HG02763 (cell line): ENCODE data around the gene UNKL.
"Not testable (repeated sequence)": the region's sequence is repeated elsewhere in the genome, so short reads cannot be mapped to it uniquely, and the experiment has no call there.

ENCODE experiments used
- ATAC-seq: cut with Tn5 transposase; IDR thresholded peaks from one replicate; pipeline ENCODE4 v1.9.1; 2021; ENCODE audit warnings: mild to moderate bottlenecking, moderate library complexity; ENCODE audit not compliant: unreplicated experiment

The UNKL gene

DNA sequence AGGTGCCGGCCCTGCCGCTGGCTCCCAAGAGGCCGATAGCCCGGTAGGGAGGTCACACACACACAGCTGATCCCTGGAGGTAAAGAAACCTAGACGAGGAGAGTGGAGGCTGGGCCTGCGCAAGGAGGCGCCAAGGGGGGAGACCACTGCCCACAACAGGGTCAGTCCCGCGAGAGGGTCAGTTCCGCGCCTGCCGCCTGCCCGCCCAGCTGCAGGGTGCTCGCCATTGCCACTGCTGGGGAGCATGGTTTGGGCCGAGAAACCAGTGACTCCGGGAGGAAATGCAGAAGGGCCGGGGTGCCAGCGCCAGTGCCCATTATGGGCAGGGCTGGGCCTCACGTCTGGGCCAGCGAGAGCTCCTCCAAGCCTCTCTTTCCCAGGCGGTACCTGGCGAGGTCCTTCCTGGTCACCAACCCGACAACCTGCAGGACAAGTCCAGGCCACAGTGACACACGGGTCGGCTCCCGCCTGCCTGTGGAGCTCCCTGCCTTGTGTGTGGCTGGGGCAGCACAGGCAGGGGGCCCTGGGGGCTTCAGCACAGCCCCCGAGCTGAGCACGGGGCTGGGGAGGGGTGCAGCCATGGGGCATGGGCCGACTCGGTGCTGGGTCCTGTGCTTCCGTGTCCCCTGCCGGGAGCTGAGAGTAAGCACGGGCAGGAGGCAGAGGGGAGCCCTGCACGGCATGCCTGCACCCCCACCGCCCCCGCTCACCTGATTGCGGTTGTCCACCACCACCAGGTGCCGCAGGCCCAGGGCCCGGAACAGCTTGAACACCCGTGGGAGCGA lies 32.0 kb upstream of the UNKL start:
- ATAC-seq = no peak

DNA sequence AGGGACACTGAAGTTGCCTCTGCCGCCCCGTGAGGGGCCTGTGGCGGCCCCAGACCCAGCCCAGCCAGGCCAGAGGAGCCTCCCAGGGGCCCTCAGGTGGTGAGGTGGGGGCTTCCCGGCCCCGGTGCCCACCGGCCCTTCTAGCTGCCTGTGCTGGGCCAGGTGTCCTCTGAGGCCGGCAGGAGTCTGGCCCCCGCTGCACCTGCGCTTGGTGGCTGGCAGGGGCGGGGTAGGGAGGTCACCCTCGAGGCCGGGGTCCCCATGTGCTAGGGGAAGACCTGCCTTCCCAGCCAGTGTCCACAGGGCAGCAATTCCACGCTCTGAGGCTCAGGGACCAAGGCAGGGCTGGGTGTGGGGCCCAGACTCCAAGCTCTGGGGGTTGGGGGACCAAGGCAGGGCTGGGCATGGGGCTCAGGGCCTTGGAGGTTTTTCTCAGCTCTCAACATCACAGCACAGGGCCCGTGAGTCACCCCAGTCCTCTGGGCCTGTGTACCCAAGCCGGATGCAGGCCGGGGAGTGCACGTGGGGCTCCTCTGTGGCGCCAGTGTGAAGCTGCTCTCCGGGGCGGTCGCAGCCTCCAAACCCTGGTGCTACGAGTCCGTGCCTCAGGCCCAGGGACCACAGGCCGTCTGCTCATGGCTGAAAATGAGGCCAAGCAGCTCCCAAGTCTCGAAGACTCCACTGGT lies 31.2 kb upstream of the UNKL start:
- ATAC-seq = no peak

DNA sequence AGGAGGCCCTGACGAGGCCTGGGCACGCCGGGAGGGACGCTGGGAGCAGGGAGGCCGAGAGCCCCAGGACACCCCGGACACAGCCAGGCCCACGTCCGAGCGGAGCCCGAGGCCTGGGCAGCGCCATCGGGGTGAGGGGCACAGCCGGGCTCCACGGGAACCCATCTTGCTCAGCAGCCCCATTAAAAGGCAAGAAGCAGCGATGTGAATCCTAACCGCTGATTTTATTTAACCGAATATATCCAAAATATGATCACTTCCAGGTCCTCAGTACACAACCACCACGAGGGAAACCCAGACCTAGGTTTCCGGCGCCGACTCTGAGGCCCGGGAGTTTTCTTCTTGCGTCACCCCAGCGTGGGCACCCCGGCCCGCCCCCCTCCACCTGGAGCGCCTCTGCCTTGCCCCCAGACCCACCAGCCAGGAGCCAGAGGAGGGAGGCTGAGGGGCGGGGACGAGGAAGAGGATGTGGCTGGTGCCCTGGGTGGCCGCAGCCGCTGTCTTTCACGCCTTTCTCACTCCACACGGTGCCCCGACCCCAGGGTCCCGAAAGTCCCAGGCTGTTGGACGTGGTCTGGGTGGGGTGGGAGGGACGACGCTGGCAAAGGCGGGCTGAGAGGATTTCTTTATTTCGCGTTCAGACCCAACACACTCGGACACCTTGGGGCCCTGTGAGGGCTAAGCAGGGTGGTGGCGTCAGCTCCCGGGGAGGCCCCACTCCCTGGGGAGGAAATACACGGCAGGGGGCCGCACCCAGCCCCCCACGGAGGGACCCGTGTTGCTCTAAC lies 30.4 kb upstream of the UNKL start:
- no peak for ATAC-seq

DNA sequence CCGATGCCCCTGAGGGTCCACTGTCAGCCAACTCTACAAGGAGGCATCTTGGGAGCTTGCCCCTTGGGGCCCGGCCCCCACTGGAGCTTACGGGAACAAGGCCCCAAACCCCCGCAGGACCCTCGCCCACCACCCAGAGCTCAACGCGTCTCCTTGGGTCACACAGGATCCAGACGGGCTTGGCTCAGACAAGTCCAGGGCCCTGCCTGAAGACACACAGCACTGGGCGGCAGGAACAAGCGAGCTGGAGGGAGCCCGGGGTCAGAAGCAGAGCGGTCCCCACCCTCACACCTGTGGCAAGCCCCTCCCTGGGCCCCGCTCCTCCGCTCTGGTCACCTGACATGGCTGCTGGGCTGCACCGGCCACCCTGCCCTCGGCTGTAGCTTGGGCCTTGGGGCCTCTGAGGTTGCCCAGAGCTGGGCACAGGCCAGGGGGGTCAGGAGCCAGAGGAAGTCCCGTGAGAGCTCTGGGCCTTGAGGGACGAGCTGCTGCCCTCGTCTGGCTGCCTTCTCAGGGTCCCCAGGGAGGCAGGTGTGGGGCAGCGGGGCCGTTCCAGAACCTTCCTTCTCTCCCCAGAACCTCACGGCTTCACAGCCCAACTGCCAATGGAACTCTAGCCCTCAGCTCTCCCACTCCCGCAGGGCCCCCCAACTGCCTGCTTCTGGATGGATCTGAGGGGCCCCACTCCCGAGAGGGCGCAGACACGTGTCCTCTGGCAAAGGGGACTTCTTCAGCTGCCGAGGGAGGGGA lies 29.7 kb upstream of the UNKL start, which contains the start of gene CCDC154:
Gene CCDC154, minus strand, starts transcription at position 577 of the 750 bp plus-strand sequence. Its CDS starts 234 bp downstream, at position 343.
- ATAC-seq = no peak

DNA sequence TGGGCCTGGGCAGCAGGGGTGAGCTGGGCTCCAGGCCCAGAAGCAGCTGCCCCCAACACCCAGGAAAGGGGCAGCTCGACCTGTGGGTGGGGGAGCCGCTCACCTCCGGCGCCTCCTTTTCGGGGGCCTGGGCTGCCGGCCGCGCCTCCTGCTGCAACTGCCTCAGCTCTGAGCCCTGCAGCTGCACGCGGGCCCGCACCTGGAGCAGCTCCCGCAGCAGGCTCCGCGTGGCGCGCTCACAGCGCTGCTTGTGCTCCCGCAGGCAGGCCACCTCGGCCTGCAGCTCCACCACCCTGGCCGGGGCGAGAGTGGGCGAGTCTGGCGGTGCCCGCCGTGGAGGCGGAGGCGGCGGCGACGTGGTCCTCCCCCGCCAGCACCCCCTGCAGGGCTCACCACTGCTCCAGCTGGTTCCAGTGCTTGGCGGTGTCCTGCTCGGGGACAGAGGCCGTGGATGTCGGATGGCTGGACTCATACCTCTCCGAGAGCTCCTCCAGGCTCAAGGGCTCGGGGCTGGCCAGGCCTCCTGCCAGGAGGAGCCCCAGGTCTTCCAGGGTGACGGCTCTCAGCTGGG lies 29.0 kb upstream of the UNKL start:
- ATAC-seq = no peak

DNA sequence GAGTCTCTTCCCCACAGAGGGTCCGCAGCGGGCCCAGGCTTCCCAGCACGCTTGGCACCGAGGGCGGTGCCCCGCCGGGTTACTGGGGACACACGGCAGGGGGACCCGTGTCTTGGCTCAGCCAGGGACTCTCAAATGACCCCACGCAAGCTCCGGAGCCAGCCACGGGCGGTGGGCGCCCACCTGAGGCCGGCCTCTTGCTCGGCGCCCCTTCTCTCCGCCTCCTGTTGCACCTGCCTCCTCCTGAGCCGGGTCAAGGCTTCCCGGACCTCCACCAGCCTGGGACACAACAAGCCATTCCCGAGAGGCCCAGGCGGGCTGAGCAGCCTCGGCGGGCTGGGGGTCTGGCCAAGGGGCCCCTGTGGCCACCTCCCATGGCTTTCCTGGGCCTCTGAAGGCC lies 28.2 kb upstream of the UNKL start:
- ATAC-seq = no peak

DNA sequence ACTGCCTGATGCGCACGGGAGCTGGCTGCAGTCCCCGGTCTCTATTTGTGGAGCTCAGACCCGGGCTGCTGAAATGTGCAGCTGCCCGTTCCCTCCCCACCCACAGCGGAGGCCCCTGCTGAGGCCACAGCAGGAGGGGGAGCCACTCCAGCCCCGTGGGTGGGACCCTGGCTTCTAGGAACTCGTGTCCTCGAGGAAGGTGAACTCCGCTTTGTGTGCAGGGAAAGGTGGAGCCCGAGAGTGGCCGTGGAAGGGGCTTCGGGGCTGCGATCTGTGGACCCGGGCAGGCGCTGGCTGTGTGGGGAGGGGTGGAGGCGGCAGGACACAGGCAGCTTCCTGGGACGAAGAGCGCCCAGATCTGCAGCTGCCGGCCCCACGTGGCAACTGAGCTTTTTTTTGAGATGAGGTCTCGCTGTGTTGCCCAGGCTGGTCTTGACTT lies 26.9 kb upstream of the UNKL start:
- no peak for ATAC-seq

DNA sequence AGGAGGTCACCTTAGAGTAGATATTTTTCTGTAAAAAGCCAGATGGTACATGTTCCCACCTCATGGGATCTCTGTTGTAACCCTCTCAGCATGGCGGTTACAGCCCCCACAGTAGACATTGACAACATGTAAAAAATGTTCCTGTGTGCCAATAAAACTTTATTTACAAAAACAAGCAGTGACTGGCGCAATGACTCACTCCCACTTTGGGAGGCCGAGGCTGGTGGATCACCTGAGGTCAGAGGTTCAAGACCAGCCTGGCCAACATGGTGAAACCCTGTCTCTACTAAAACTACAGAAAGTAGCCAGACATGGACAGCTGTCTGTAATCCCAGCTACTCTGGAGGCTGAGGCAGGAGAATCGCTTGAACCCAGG lies 25.2 kb upstream of the UNKL start:
- not testable (repeated sequence) for ATAC-seq

DNA sequence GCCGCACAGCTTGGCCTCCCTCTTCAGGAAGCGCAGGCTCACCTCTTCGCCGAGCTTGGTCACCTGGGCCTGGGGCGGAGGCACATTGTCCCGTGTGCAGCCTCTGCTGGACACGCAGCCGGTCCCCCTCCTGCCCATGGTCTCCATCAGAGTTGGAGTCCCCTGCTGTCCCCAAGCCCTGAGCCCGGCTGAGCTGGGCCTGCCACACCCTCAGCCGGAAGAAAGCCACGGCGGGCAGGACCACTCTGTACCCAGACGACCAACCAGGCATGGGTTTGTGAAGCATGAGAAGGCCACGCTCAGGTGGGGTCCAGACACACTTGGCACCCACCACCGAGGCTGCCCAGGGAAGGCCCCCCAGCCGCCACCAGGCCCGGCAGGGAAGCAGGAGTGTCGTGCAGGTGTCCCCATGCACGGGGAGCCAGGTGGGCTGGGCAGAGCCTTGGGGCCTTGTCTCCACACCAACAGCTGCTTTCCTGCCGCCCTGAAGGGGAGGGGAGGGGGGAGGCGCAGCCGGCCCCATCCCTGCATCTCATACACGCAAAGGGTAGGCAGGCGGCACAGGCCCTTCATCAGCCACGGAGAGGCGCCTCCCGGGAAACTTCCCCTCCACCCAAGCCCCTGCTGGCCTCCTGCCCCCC lies 24.7 kb upstream of the UNKL start:
- no peak for ATAC-seq

DNA sequence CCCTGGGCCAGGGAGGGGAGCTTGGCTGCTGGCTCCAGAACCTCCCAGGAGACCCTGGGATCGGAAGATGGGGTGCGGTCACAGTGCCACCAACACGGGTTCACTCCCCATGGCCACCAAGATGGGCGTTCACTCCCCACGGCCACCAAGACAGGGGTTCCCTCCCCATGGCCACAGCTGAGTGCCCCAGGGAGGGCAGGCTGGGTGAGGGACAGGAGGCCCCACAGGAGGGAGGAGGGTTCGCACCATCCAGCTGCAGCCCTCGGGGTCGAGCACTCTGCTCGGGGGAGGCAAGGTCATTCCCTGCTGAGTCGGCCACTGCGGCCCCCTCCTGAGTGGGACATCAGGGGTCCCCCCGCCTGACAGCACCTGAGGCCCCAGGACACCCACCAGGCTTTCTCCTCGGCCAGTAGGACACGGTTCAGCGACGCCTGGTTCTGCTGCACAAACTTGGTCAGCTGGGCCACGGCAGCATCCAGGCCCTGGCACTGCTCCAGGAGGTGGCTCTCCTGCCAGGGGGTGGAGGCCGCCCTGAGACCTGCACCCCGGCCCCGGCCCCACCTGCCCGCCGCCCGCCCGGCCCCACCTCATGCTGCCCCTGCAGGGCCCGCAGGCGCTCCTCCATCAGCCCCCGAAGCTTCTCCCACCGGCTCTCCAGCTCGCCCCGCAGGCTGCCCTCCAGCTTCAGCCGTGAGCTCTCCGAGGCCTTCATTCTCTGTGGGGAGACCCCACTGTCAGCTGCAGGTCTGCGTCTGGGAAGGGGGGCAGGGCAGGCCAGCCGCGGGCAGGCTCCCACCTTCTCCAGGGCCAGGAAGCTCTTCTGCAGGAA lies 23.9 kb upstream of the UNKL start:
- no peak for ATAC-seq

DNA sequence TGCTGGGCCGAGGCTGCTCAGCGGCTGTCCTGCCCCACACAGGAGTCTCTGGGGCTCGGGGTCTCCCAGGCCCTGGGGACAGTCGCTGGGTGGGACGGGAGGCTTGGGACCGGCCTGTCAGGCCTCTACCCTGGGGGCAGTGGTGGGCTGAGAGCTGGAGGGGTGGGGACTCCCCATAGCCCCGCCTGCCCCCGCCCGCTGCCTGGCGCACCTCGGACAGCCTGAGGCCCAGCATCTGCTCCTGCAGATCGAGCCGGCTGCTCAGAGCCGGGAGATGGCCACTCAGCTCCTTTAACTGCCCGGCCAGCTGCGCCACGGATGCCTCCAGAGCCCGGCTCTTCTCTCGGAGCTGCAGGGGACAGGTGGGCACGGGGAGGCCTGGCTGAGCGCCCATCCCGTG lies 23.1 kb upstream of the UNKL start:
- ATAC-seq = no peak

DNA sequence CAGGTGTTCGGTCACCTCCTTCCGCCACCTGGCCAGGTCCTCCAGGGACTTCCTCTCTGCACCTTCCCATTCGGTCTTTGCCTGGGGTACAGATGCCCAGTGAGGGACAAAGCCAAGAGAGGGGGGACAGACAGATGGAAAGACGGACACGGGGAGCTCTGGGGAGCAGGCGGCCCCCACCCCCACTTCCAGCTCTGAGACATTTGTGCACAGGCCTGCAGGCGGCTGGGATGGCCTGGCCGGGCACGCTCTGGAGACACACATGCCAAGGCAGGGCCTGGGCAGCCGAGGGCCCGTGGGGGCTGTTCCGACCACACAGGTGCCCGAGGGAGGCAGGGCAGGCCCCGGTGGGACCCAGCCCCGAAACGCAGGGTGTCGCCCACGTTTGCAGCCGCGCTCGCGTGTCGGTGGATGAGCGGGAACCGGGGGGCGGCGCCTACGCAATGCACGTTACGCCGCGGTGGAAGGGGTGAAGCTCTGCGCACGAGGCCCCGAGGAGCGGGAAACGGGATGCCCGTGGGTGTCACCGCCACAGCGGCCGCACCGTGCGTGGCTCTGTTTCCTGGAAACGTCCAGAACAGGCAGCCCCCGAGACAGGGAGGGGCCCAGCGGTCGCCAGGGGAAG lies 22.3 kb upstream of the UNKL start:
- ATAC-seq = no peak

DNA sequence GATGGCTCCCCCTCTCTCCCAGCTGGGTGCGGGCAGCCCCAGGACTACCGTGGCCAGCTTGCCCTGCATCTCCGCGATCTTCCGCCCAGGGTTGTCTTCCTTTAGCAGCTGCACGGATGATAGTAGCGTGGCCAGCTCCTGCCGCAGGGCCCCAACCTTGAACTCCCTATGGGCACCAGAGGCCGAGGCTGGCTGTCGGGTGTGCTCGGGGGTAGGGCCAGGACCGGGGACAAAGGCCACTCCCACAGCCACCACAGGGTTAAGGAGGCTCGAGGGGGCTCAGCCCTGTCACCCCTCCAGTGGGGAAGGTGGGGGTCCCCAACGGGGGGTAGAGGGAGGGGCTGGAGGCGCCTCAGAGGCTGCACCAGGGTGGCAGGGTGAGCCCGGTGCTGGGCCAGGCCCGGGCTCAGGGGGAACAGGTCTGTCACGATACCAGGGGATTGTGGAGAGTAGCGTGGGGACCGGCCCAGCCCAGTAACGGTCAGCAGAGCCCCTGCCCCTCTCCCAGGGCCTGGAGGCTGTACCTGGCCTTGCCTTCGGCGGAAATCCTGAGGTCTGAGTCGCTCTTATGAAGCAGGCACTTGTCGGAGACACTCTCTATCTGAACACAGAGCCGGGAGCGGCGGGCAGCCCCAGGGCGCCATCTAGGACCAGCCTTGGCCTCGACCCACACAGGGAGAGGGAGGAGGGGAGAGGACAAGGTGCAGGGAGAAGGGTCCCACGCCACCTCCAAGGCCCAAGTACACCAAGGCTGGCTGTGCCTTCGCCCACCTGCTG lies 21.6 kb upstream of the UNKL start:
- ATAC-seq = no peak

DNA sequence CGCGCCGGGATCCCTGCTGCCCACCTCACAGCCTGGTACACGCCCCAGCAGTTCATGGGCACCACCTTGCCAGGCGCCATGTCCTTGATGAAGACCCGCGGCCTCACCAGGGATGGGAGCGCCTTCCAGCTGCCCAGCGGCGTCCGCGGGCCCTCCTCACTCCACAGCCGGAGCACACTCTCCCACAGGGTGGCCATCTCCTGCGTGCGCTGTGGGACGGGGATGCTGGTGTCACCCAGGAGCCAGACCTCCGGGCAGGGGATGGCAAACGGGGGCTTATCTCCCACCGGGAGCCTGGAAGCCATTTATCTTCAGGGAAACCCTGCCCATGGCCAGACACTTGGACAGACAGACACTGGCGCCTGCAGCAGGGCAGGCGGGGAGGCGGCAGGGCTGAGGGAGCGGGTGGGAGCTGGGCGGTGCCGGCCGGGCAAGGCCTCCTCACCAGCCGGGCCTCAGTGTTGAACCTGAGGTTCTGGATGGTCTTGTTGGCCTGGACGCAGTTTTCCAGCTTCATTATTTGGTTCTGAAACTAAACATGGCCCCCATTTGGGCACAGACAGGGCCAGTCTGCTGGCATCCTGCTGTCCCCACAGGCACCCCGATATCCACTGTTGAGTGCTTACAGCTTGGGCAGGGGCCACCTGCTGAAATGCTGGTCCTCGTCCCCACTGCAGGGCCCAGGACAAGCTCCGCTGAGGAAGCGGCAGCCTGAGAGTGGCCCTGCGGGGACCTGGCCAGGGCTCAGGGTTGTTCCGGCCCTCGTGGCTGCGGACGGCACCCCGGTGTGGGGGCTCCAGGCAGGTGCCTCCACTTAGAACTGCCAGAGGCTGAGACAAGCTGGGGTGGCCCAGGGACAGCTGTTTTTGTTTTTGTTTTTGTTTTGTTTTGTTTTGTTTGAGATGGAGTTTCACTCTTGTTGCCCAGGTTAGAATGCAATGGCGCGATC lies 20.4 kb upstream of the UNKL start:
- no peak for ATAC-seq

DNA sequence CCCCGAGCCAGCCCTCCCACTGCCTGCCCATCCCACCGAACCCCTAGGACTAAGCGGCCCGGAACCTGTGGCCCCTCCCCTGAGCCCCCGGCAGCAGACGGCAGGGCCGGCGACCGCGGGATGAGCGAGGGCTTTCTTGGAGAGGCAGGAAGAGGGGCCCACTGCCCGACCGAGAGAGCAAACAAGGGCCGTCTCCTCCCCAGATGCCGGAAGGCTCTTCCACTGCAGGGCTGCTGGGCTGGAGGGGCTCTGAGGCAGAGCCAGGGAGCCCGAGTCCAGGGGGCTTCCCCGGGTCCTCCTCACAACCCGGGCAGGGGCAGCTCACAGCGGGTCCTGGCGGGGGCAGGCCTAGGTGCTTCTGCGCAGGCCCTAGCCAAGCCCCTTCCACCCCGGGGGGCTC lies 19.3 kb upstream of the UNKL start:
- ATAC-seq = no peak

DNA sequence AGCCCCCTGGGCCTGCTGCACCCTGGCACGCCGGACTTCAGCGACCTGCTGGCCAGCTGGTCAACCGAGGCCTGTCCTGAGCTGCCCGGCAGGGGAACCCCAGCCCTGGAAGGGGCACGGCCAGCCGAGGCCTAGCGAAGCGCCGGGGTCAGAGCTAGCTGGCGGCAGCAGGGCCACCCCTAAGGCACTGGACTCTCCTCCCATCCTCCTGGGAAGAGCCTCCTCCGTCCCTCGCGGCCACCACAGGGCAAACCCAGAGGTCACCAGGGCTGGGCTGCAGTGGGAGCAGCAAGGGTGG lies 18.7 kb upstream of the UNKL start:
- no peak for ATAC-seq
